GM19328 (cell line): Measurements from ENCODE around the gene WSCD1.

Experiments used
- ATAC-seq: cut with Tn5 transposase; IDR thresholded peaks from one replicate; pipeline ENCODE4 v1.9.1; 2021; ENCODE audit warnings: mild to moderate bottlenecking, moderate library complexity; ENCODE audit not compliant: unreplicated experiment

Gene WSCD1

GRCh38 chr17:6057562-6057961, 12.6 kb upstream of the WSCD1 start:
- ATAC-seq: no peak

- ATAC-seq: no peak
Observed at GRCh38 chr17:6059406-6059805, 10.8 kb upstream of the WSCD1 start.

GRCh38 chr17:6061290-6061689, 8.9 kb upstream of the WSCD1 start:
- no peak for ATAC-seq

GRCh38 chr17:6064868-6065267, 5.3 kb upstream of the WSCD1 start:
- ATAC-seq: no peak

- ATAC-seq: no peak
Observed at GRCh38 chr17:6065351-6065750, 4.8 kb upstream of the WSCD1 start.

- ATAC-seq: no peak
Observed at GRCh38 chr17:6066183-6066948, 3.8 kb upstream of the WSCD1 start.

GRCh38 chr17:6067060-6067459, 3.1 kb upstream of the WSCD1 start:
- no peak for ATAC-seq

GRCh38 chr17:6070430-6070912, 292 bp downstream of the WSCD1 start:
- no peak for ATAC-seq

- no peak for ATAC-seq
Observed at GRCh38 chr17:6070913-6071511, 833 bp downstream of the WSCD1 start.

GRCh38 chr17:6071528-6072065, 1.4 kb downstream of the WSCD1 start:
- no peak for ATAC-seq

GRCh38 chr17:6072157-6072556, 2.0 kb downstream of the WSCD1 start:
- ATAC-seq: no peak

- no peak for ATAC-seq
Observed at GRCh38 chr17:6072611-6073010, 2.4 kb downstream of the WSCD1 start.

- no peak for ATAC-seq
Observed at GRCh38 chr17:6073620-6074019, 3.4 kb downstream of the WSCD1 start.

GRCh38 chr17:6075050-6075449, 4.9 kb downstream of the WSCD1 start:
- ATAC-seq: no peak

GRCh38 chr17:6075845-6076244, 5.7 kb downstream of the WSCD1 start:
- no peak for ATAC-seq

- no peak for ATAC-seq
Observed at GRCh38 chr17:6077752-6078151, 7.6 kb downstream of the WSCD1 start.

GRCh38 chr17:6078458-6078871, 8.3 kb downstream of the WSCD1 start:
- no peak for ATAC-seq

- ATAC-seq: no peak
Observed at GRCh38 chr17:6079155-6079888, 9.1 kb downstream of the WSCD1 start.

GRCh38 chr17:6079960-6080359, 9.8 kb downstream of the WSCD1 start:
- no peak for ATAC-seq

GRCh38 chr17:6080711-6081430, 10.7 kb downstream of the WSCD1 start:
- ATAC-seq: no peak

- ATAC-seq: no peak
Observed at GRCh38 chr17:6082335-6082734, 12.2 kb downstream of the WSCD1 start.
